ENCODE measurements around the gene NAA50. TPM values are rescaled to one million over a fixed set of nuclear protein-coding genes. Genes with fewer than 3 reads are reported as not detected.

The NAA50 gene
- polyA plus RNA-seq, 1 of the 3 experiments (the other 2 are of a cell fraction), result 79.5 TPM

- TF ChIP-seq MXI1 (IDR thresholded peaks at IDR 0.05; ENCODE audit: low read depth, low read length) (no peak), MEF2A (IDR thresholded peaks at IDR 0.05; ENCODE audit: borderline replicate concordance, low read depth) (no peak), ZBTB33 (IDR thresholded peaks at IDR 0.05; ENCODE audit: borderline replicate concordance, low read depth) (no peak), GATA2 (CRISPR knock-in tag; IDR thresholded peaks at IDR 0.05) (no peak), RCOR1 (IDR thresholded peaks at IDR 0.05; ENCODE audit: low read length) (no peak)
These were observed 8.6 kb upstream of the NAA50 start (continued) for GRCh38 chr3:113754494-113755159.

- peaks cover 3% of the 10 kb centered on the region for H3F3A ChIP-seq (replicated peaks; ENCODE audit: insufficient read depth)
- POLR2A ChIA-PET, result no interaction called here
- no peak overlapping the region for H3K4me3 ChIP-seq (ENCODE audit: low read depth in 2 of 2, low read length in 1 of 2)
- H3K27me3 ChIP-seq (ENCODE audit: insufficient read depth), result no peaks in the 10 kb centered on the region
- no peak overlapping the region for H3K4me2 ChIP-seq
- CTCF ChIA-PET, result no interaction called here
- no peaks in the 10 kb centered on the region for H3K9me2 ChIP-seq
- TF ChIP-seq REST (IDR thresholded peaks at IDR 0.05; ENCODE audit: low read depth, low read length) (no peak), ELF1 (IDR thresholded peaks at IDR 0.05) (no peak), YY1 (IDR thresholded peaks at IDR 0.05; ENCODE audit: low read depth) (no peak), JUND (IDR thresholded peaks at IDR 0.05) (no peak), FOXJ3 (CRISPR knock-in tag; IDR thresholded peaks at IDR 0.05) (no peak), USF1 (IDR thresholded peaks at IDR 0.05; ENCODE audit: borderline replicate concordance, low read depth) (no peak), MEF2A (IDR thresholded peaks at IDR 0.05; ENCODE audit: borderline replicate concordance, low read depth) (no peak), TAF1 (IDR thresholded peaks at IDR 0.05; ENCODE audit: borderline replicate concordance, low read depth, low read length) (no peak), MAX (IDR thresholded peaks at IDR 0.05; ENCODE audit: low read depth) (no peak), SIN3A (IDR thresholded peaks at IDR 0.05; ENCODE audit: borderline replicate concordance, low read depth, low read length) (no peak), RAD21 (IDR thresholded peaks at IDR 0.05; ENCODE audit: low read length) (no peak), NFIC (IDR thresholded peaks at IDR 0.05; ENCODE audit: borderline replicate concordance) (no peak), EZH2phosphoT487 (IDR thresholded peaks at IDR 0.05; ENCODE audit: borderline replicate concordance, low read depth) (no peak), POLR2AphosphoS5 (IDR thresholded peaks at IDR 0.05; ENCODE audit: low read depth, low read length) (no peak), CHD2 (IDR thresholded peaks at IDR 0.05; ENCODE audit: low read length, partially characterized antibody) (no peak), CTCF (IDR thresholded peaks at IDR 0.05) (no peak)
- no peaks in the 10 kb centered on the region for H4K20me1 ChIP-seq (ENCODE audit: insufficient read depth)
- peaks cover 41% of the 10 kb centered on the region for H3K79me2 ChIP-seq (ENCODE audit: insufficient read depth)
- H3K9ac ChIP-seq, result no peak overlapping the region
- 84% methylated on average over 4 of the region's 4 CpGs for WGBS (ENCODE audit: low lambda C conversion rate)
- no peak overlapping the region for H3K27ac ChIP-seq (ENCODE audit: low read depth in 2 of 2, low read length in 1 of 2)
- H3K4me1 ChIP-seq (ENCODE audit: control insufficient read depth in 1 of 2, insufficient read depth in 2 of 2, low read depth in 1 of 2, low read length in 1 of 2), result no peaks in the 10 kb centered on the region
- no peak overlapping the region for H2AFZ ChIP-seq (ENCODE audit: low read depth)
- no peaks in the 10 kb centered on the region for H3K9me3 ChIP-seq
- H3K36me3 ChIP-seq (replicated peaks in 1 of 2; ENCODE audit: control insufficient read depth in 1 of 2, insufficient read depth in 2 of 2, low read length in 1 of 2), result peaks cover 0 to 4% of the 10 kb centered on the region in 2 experiments
- no peak for DNase-seq
These were observed 7.4 kb upstream of the NAA50 start for GRCh38 chr3:113753376-113753985.
